OCI-LY3 (cell line): ENCODE results near the gene BRINP3.

Experiments
- H2AFZ ChIP-seq: fragments of 200-600, 300-600 bp; shearing (Covaris generic); 2 replicates; pipeline ENCODE4 v1.6.0; 2014; ENCODE audit warnings: antibody characterized with exemption, low read depth, low read length
- H3K27ac ChIP-seq: fragments of 200-600, 300-600 bp; sonication (generic); 2 replicates; pipeline ENCODE4 v1.5.1; 2014; ENCODE audit warnings: mild to moderate bottlenecking, low read length, moderate library complexity, mixed read lengths
- H3K27me3 ChIP-seq: fragments of 200-600, 300-600 bp; sonication (generic); 2 replicates; pipeline ENCODE4 v1.6.1; 2014; ENCODE audit warnings: low read depth, low read length, mixed read lengths
- H3K36me3 ChIP-seq: fragments of 200-600, 300-600 bp; sonication (generic); replicated peaks from 2 replicates; pipeline ENCODE3; 2014; ENCODE audit warnings: low read depth, low read length, mixed read lengths
- H3K4me1 ChIP-seq: fragments of 300-600, 200-600 bp; sonication (generic); 2 replicates; pipeline ENCODE4 v1.6.1; 2014; ENCODE audit warnings: low read length, mixed read lengths
- H3K4me2 ChIP-seq: fragments of 200-600, 300-600 bp; sonication (generic); 2 replicates; pipeline ENCODE4 v1.6.1; 2014; ENCODE audit warnings: low read length, mixed read lengths
- H3K4me3 ChIP-seq: fragments of 300-600, 200-600 bp; sonication (generic); 2 replicates; pipeline ENCODE4 v1.5.1; 2014; ENCODE audit warnings: antibody characterized with exemption, mild to moderate bottlenecking, low read length, moderate library complexity
- H3K79me2 ChIP-seq: fragments of 300-600, 200-600 bp; shearing (Covaris generic); 2 replicates; pipeline ENCODE4 v1.6.1; 2014; ENCODE audit warnings: mild to moderate bottlenecking, low read length, mixed read lengths
- H3K9ac ChIP-seq: fragments of 300-600, 200-600 bp; shearing (Covaris generic); 2 replicates; pipeline ENCODE4 v1.6.0; 2014; ENCODE audit warnings: mild to moderate bottlenecking, low read length, moderate library complexity
- H3K9me3 ChIP-seq: fragments of 200-600, 300-600 bp; shearing (Covaris generic); 2 replicates; pipeline ENCODE4 v1.6.1; 2014; ENCODE audit warnings: low read length, mixed read lengths; ENCODE audit not compliant: insufficient read depth
- H4K20me1 ChIP-seq: fragments of 200-600, 300-600 bp; sonication (generic); 2 replicates; pipeline ENCODE4 v1.6.1; 2016; ENCODE audit warnings: low read length, mixed read lengths; ENCODE audit not compliant: insufficient read depth
- EZH2phosphoT487 ChIP-seq: fragments of 200-600 bp; shearing (Covaris generic); IDR thresholded peaks from 2 replicates; pipeline ENCODE4 v1.6.1; 2018; ENCODE audit warnings: antibody characterized with exemption, mixed run types, low read depth
- TF ChIP-seq, protein P1 (sequence below): fragments of 200-600, 300-600 bp; sonication (generic); IDR thresholded peaks from 2 replicates; pipeline ENCODE4 v1.5.1; 2014; ENCODE audit warnings: antibody characterized with exemption, low read length, low read depth

BRINP3 gene

DNA sequence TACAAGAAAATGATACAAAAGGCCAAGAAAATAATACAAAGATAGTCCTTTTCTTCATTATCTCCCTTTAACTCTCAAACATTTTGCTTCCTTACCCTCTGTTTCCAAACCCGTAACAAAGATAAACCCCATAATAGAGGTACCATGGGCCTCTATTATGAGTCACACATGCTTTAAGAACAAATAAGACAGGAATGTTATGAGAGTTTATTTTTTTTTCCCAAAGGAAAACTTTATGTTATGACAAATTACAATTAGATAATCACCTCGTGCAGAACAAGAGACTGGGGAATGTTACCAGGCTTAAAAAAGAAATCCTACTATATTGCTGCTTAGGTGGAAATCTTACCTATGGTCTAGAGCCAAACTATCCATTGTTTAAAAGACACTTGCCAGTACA is 272.0 kb downstream of the BRINP3 start:
- Histone ChIP-seq H3K27ac (no peak overlapping the region), H3K79me2 (no peaks in the 10 kb centered on the region), H3K9ac (no peak overlapping the region), H3K4me1 (no peaks in the 10 kb centered on the region), H4K20me1 (no peaks in the 10 kb centered on the region), H3K27me3 (no peaks in the 10 kb centered on the region), H3K4me3 (no peak overlapping the region), H3K4me2 (no peak overlapping the region), H3K9me3 (no peaks in the 10 kb centered on the region), H3K36me3 (no peaks in the 10 kb centered on the region), H2AFZ (no peak overlapping the region)
- TF ChIP-seq, protein P1, sequence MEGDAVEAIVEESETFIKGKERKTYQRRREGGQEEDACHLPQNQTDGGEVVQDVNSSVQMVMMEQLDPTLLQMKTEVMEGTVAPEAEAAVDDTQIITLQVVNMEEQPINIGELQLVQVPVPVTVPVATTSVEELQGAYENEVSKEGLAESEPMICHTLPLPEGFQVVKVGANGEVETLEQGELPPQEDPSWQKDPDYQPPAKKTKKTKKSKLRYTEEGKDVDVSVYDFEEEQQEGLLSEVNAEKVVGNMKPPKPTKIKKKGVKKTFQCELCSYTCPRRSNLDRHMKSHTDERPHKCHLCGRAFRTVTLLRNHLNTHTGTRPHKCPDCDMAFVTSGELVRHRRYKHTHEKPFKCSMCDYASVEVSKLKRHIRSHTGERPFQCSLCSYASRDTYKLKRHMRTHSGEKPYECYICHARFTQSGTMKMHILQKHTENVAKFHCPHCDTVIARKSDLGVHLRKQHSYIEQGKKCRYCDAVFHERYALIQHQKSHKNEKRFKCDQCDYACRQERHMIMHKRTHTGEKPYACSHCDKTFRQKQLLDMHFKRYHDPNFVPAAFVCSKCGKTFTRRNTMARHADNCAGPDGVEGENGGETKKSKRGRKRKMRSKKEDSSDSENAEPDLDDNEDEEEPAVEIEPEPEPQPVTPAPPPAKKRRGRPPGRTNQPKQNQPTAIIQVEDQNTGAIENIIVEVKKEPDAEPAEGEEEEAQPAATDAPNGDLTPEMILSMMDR, result no peak
- no peak for TF ChIP-seq EZH2phosphoT487

DNA sequence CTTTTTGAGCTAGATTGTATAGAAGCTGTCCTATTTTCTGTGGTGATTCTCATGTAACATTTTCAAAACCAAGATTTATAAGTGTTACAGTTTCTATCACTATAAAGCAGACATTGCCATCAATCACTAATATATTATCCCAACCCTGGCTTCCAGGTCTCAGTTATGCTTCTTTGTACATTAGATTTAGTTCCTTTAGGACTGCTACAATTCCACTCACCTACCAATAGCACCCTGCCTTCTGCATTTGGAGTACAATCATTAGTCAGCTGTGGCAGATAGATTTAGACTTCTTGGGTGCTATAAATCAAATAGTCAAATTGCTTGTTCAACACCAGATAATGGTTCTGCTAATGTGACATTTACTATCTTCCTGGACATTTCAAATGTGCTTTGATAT is 281.6 kb downstream of the BRINP3 start:
- Histone ChIP-seq H3K4me1 (no peaks in the 10 kb centered on the region), H3K9ac (no peak overlapping the region), H3K27me3 (no peaks in the 10 kb centered on the region), H3K4me3 (no peak overlapping the region), H3K36me3 (no peaks in the 10 kb centered on the region), H3K9me3 (0 out of 2 replicates have a peak, but pooled peaks cover 3% of the 10 kb centered on the region), H3K4me2 (no peak overlapping the region), H2AFZ (no peak overlapping the region), H3K79me2 (no peaks in the 10 kb centered on the region), H3K27ac (no peak overlapping the region), H4K20me1 (no peaks in the 10 kb centered on the region)
- TF ChIP-seq, protein P1, result no peak
- no peak for TF ChIP-seq EZH2phosphoT487

DNA sequence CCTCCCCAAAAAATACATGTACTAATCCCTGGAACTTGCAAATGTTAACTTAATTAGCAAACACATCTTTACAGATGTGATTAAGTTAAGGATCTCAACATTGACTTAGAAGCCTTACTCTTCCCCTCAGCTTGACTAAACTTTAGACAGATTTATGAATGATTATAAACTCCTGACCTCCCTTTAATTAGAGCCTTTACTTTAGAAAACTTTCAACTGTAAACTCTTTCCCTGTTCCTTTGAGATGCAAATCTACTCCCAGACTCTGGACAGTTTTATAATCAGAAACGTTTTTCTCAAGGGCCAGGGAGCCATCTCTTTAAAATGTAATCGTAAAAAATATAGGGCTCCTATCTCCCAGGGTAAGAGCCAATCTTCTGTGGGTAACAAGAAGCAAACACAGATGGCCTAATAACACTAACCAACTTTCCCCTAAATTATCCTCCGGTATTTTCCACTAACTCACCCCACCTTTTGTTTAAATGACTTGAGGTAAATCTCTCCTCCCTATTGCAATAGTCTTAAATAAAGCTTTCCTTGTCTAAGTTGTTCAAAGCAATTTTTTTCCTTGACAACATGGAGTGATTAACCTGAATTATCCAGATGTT is 284.1 kb downstream of the BRINP3 start:
- TF ChIP-seq, protein P1, result no peak
- no peaks in the 10 kb centered on the region for H3K36me3 ChIP-seq
- H3K9ac ChIP-seq, result no peak overlapping the region
- no peaks in the 10 kb centered on the region for H3K79me2 ChIP-seq
- H3K4me3 ChIP-seq, result no peak overlapping the region
- no peaks in the 10 kb centered on the region for H3K27me3 ChIP-seq
- H3K27ac ChIP-seq, result no peak overlapping the region
- H4K20me1 ChIP-seq, result no peaks in the 10 kb centered on the region
- no peaks in the 10 kb centered on the region for H3K9me3 ChIP-seq
- no peak overlapping the region for H3K4me2 ChIP-seq
- no peak overlapping the region for H2AFZ ChIP-seq
- H3K4me1 ChIP-seq, result no peaks in the 10 kb centered on the region

DNA sequence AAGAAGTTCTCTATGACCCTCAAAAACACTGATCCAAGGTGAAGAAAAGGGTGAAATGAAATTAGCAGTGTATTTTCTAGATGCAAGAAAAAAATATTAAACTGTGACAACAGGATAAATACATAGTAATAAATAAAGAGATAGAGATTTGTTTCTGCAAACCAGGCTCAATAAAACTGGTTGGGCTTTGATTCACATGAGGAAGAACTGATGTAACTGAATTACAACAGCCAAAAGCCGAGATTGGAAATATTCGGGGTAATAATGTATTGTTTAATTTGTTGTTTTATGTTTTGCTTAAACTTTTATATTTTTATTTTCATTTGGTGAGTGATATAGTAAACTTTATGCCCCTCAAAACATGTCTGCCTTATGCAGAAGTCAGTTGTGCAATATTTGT is 285.0 kb downstream of the BRINP3 start:
- no peaks in the 10 kb centered on the region for H3K27me3 ChIP-seq
- H3K27ac ChIP-seq, result no peak overlapping the region
- no peak overlapping the region for H3K9ac ChIP-seq
- H2AFZ ChIP-seq, result no peak overlapping the region
- H3K79me2 ChIP-seq, result no peaks in the 10 kb centered on the region
- no peak overlapping the region for H3K4me3 ChIP-seq
- no peaks in the 10 kb centered on the region for H3K36me3 ChIP-seq
- no peak overlapping the region for H3K4me2 ChIP-seq
- no peaks in the 10 kb centered on the region for H4K20me1 ChIP-seq
- H3K9me3 ChIP-seq, result no peaks in the 10 kb centered on the region
- H3K4me1 ChIP-seq, result no peaks in the 10 kb centered on the region
- no peak for TF ChIP-seq EZH2phosphoT487
- TF ChIP-seq, protein P1, result no peak
